Small intestine (tissue), 7 donors: Measurements from ENCODE around the gene LDLRAD2. TPM values are rescaled to one million over a fixed set of nuclear protein-coding genes. Genes with fewer than 3 reads are reported as not detected.
A peak's percentile ranks its signal among the peaks of the same experiment; 100 is the strongest.

Source experiments
- DNase-seq, 2 donors: peaks; one replicate each; pipeline versions ENCODE4 v3.0.0 to v3.0.0-alpha.2; 2013
- FAIRE-seq: peaks from 2 replicates; lab custom pipeline; 2012; peaks lifted over from hg19 to GRCh38; lab: Jason Lieb, UNC
- H3K27ac ChIP-seq, 3 donors: one replicate each; pipeline ENCODE4 v1.5.1; 2013; ENCODE audit warnings: low read length in 2 of 3, mild to moderate bottlenecking in 2 of 3, control low read depth in 1 of 3, inconsistent platforms in 1 of 3, low read depth in 1 of 3, moderate library complexity in 1 of 3
- H3K27me3 ChIP-seq, 3 donors: one replicate each; pipeline ENCODE4 v1.6.1; 2013; ENCODE audit warnings: low read length in 3 of 3, inconsistent platforms in 1 of 3; ENCODE audit not compliant: control insufficient read depth in 3 of 3, insufficient read depth in 3 of 3
- H3K36me3 ChIP-seq, 3 donors: one replicate each; pipeline ENCODE4 v1.6.1; 2013; ENCODE audit warnings: low read length in 3 of 3, inconsistent platforms in 1 of 3, low read depth in 1 of 3, mild to moderate bottlenecking in 1 of 3, moderate library complexity in 1 of 3; ENCODE audit not compliant: control insufficient read depth in 3 of 3, insufficient read depth in 2 of 3
- H3K4me1 ChIP-seq, 3 donors: one replicate each; pipeline ENCODE4 v1.6.1; 2013; ENCODE audit warnings: low read length in 2 of 3, inconsistent platforms in 1 of 3, low read depth in 1 of 3, mild to moderate bottlenecking in 1 of 3, moderate library complexity in 1 of 3; ENCODE audit not compliant: control insufficient read depth in 3 of 3, insufficient read depth in 2 of 3
- H3K4me3 ChIP-seq, 3 donors: one replicate each; pipeline ENCODE4 v1.5.1; 2013; ENCODE audit warnings: low read length in 3 of 3, control low read depth in 1 of 3, inconsistent platforms in 1 of 3, low read depth in 1 of 3, mild to moderate bottlenecking in 1 of 3, moderate library complexity in 1 of 3
- H3K9me3 ChIP-seq, 2 donors: one replicate each; pipeline ENCODE4 v1.6.1; 2013; ENCODE audit warnings: low read depth in 1 of 2, low read length in 1 of 2; ENCODE audit not compliant: control insufficient read depth in 2 of 2, insufficient read depth in 1 of 2
- WGBS, 3 donors: extraction: QIAGEN DNeasy Blood & Tissue Kit; methylation state at CpG; one replicate each; pipeline ENCODE4 v1.1.7; 2013; 5-methylcytosine and 5-hydroxymethylcytosine counted together
- polyA plus RNA-seq, 4 donors: library from polyadenylated mRNA; stranded (reverse) in 3 of 4; unstranded in 1 of 4; fragments of 200-250 nt in 3 of 4; fragments of 120-200 nt in 1 of 4; gene quantifications; one replicate each; pipeline versions ENCODE4 v1.2.1 to v1.2.3, GENCODE V29; 2013
- donor health status: healthy with polysubstance abuse.
- donor health status: control.
- donor health status: control.
- donor health status: Bipolar disorder and iron deficiency.
- donor health status: healthy.

Gene LDLRAD2
- polyA plus RNA-seq, 4 donors = 0.22 to 1.7 (median 0.83) TPM

- Histone ChIP-seq H3K27me3 (no peaks in the 10 kb centered on the region), H3K36me3 (peaks cover 0 to 82% (median under 1%) of the 10 kb centered on the region in 3 donors), H3K9me3 (no peaks in the 10 kb centered on the region), H3K4me1 (peaks cover 0 to 16% (median 0%) of the 10 kb centered on the region in 3 donors), H3K4me3 (no peak overlapping the region), H3K27ac (no peak overlapping the region)
- 91 to 93% (median 91%) methylated on average over 7 of the region's 7 CpGs for WGBS, 3 donors
- FAIRE-seq (no peak), DNase-seq (no peak)
These were observed 56.4 kb downstream of the LDLRAD2 start for GRCh38 chr1:21868482-21868881.

- Histone ChIP-seq H3K27me3 (no peaks in the 10 kb centered on the region), H3K27ac (peak overlapping the region in 1 of 3 donors; percentile 28), H3K36me3 (peaks cover 0 to 82% (median 2%) of the 10 kb centered on the region in 3 donors), H3K4me3 (no peak overlapping the region), H3K9me3 (no peaks in the 10 kb centered on the region), H3K4me1 (peaks cover 0 to 16% (median 0%) of the 10 kb centered on the region in 3 donors)
- DNase-seq = no peak
- WGBS, 3 donors = 56 to 76% (median 72%) methylated on average over 11 to 12 of the region's 12 CpGs
- FAIRE-seq = no peak
These were observed 56.9 kb downstream of the LDLRAD2 start for GRCh38 chr1:21868941-21869454.

- H3K27me3 ChIP-seq = no peaks in the 10 kb centered on the region
- peak overlapping the region in 2 of 3 donors; percentile 23 to 63 for H3K27ac ChIP-seq
- no peak overlapping the region for H3K4me3 ChIP-seq
- DNase-seq (peak in 1 of 2 donors; percentile 80), FAIRE-seq (no peak)
- no peaks in the 10 kb centered on the region for H3K9me3 ChIP-seq
- 38 to 60% (median 56%) methylated on average over 13 of the region's 13 CpGs for WGBS, 3 donors
- H3K36me3 ChIP-seq = peaks cover 0 to 82% (median 4%) of the 10 kb centered on the region in 3 donors
- peaks cover 0 to 16% (median 0%) of the 10 kb centered on the region in 3 donors for H3K4me1 ChIP-seq
These were observed 57.6 kb downstream of the LDLRAD2 start for GRCh38 chr1:21869620-21870121.

- H3K36me3 ChIP-seq = peaks cover 0 to 82% (median 5%) of the 10 kb centered on the region in 3 donors
- 92 to 95% (median 94%) methylated on average over 15 of the region's 15 CpGs for WGBS, 3 donors
- no peaks in the 10 kb centered on the region for H3K27me3 ChIP-seq
- H3K9me3 ChIP-seq = no peaks in the 10 kb centered on the region
- DNase-seq (no peak), FAIRE-seq (no peak)
- H3K4me1 ChIP-seq = peaks cover 0 to 12% (median 0%) of the 10 kb centered on the region in 3 donors
- H3K27ac ChIP-seq = no peak overlapping the region
- no peak overlapping the region for H3K4me3 ChIP-seq
These were observed 58.5 kb downstream of the LDLRAD2 start for GRCh38 chr1:21870611-21871010.

GRCh38 chr1:21871943-21872342, 59.9 kb downstream of the LDLRAD2 start:
- no peaks in the 10 kb centered on the region for H3K4me1 ChIP-seq
- H3K36me3 ChIP-seq = peaks cover 0 to 84% (median 5%) of the 10 kb centered on the region in 3 donors
- FAIRE-seq = no peak
- no peak overlapping the region for H3K4me3 ChIP-seq
- peak in 1 of 2 donors; percentile 21 for DNase-seq
- WGBS, 3 donors = 68 to 82% (median 82%) methylated on average over 13 of the region's 13 CpGs
- no peaks in the 10 kb centered on the region for H3K9me3 ChIP-seq
- no peaks in the 10 kb centered on the region for H3K27me3 ChIP-seq
- H3K27ac ChIP-seq = no peak overlapping the region

GRCh38 chr1:21872445-21873079, 60.5 kb downstream of the LDLRAD2 start:
- no peaks in the 10 kb centered on the region for H3K4me1 ChIP-seq
- H3K9me3 ChIP-seq = no peaks in the 10 kb centered on the region
- no peak overlapping the region for H3K4me3 ChIP-seq
- no peak for FAIRE-seq
- no peak for DNase-seq
- WGBS, 3 donors = 83 to 91% (median 89%) methylated on average over 16 to 17 of the region's 17 CpGs
- H3K27me3 ChIP-seq = no peaks in the 10 kb centered on the region
- peaks cover 0 to 84% (median 5%) of the 10 kb centered on the region in 3 donors for H3K36me3 ChIP-seq
- H3K27ac ChIP-seq = no peak overlapping the region

- no peak for FAIRE-seq
- Histone ChIP-seq H3K4me1 (no peaks in the 10 kb centered on the region), H3K27me3 (no peaks in the 10 kb centered on the region), H3K9me3 (no peaks in the 10 kb centered on the region), H3K4me3 (no peak overlapping the region), H3K27ac (no peak overlapping the region), H3K36me3 (peaks cover 0 to 87% (median 8%) of the 10 kb centered on the region in 3 donors)
- WGBS, 3 donors = 88 to 91% (median 88%) methylated on average over 8 of the region's 8 CpGs
- no peak for DNase-seq
These were observed 61.1 kb downstream of the LDLRAD2 start for GRCh38 chr1:21873174-21873573.

- H3K36me3 ChIP-seq = peaks cover 0 to 87% (median 9%) of the 10 kb centered on the region in 3 donors
- no peak for FAIRE-seq
- no peak overlapping the region for H3K4me3 ChIP-seq
- no peaks in the 10 kb centered on the region for H3K4me1 ChIP-seq
- no peaks in the 10 kb centered on the region for H3K9me3 ChIP-seq
- no peak overlapping the region for H3K27ac ChIP-seq
- 90 to 96% (median 91%) methylated on average over 9 to 10 of the region's 10 CpGs for WGBS, 3 donors
- H3K27me3 ChIP-seq = no peaks in the 10 kb centered on the region
- DNase-seq = no peak
These were observed 61.7 kb downstream of the LDLRAD2 start for GRCh38 chr1:21873761-21874160.
